ENCODE results near the gene DNPEP. TPM values are rescaled to one million over a fixed set of nuclear protein-coding genes. Genes with fewer than 3 reads are reported as not detected.

DNPEP gene
- total and polyA plus RNA-seq, 2 of the 8 experiments (the other 6 are each of a cell fraction or from before 2014, with no cell fraction given), result 59.8 to 109 TPM

- no peak for TF ChIP-seq CHD7 (IDR thresholded peaks at IDR 0.05; ENCODE audit: insufficient replicate concordance, low read length)
- TF ChIP-seq SP4 (IDR thresholded peaks at IDR 0.05; ENCODE audit: low read length), result no peak
- no peak for TF ChIP-seq SP2 (IDR thresholded peaks at IDR 0.05; ENCODE audit: low read length)
- TF ChIP-seq SIN3A (conservative IDR thresholded peaks at IDR 0.05 in 1 of 2, IDR thresholded peaks at IDR 0.05 in 1 of 2; ENCODE audit: low read depth in 1 of 2, low read length in 2 of 2), result no peak
- no peak for TF ChIP-seq POLR2A (IDR thresholded peaks at IDR 0.05; ENCODE audit: control extremely low read depth in 1 of 2, low read depth in 2 of 2, low read length in 2 of 2)
- no peak for TF ChIP-seq HDAC6 (IDR thresholded peaks at IDR 0.05; ENCODE audit: low read depth, low read length)
- TF ChIP-seq CHD2 (IDR thresholded peaks at IDR 0.05; ENCODE audit: low read length), result no peak
- TF ChIP-seq ATF2 (IDR thresholded peaks at IDR 0.05; ENCODE audit: low read length), result no peak
- no peak for TF ChIP-seq YY1 (IDR thresholded peaks at IDR 0.05; ENCODE audit: low read depth, low read length)
- TF ChIP-seq RXRA (IDR thresholded peaks at IDR 0.05; ENCODE audit: insufficient read depth, low read depth, low read length), result no peak
- TF ChIP-seq GTF2F1 (IDR thresholded peaks at IDR 0.05; ENCODE audit: borderline replicate concordance, low read depth, low read length), result no peak
Measured at GRCh38 chr2:219409619-219410018, 21.9 kb upstream of the DNPEP start (continued).

Data from H1 (cell line).